Measurements from ENCODE around the gene EGR1.

DNA sequence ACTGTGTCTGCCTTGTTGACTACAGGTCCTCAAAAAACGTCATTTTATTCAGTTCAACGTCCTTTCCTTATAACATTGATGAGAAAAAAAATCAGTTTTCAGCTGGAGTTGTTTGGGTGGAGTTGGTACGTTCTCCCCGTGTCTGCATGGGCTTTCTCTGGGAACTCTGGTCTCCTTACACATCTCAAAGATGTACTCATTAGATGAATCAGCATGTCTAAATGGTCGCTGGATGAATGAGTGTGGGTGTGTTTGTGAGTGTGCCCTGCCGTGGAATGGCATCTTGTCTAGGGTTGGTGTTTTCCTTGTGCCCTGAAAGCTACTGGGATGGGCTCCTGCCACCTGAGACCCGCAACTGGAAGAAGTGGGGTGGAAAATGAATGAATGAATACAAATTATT lies 30.1 kb downstream of the EGR1 start:
- TF ChIP-seq, protein P1, sequence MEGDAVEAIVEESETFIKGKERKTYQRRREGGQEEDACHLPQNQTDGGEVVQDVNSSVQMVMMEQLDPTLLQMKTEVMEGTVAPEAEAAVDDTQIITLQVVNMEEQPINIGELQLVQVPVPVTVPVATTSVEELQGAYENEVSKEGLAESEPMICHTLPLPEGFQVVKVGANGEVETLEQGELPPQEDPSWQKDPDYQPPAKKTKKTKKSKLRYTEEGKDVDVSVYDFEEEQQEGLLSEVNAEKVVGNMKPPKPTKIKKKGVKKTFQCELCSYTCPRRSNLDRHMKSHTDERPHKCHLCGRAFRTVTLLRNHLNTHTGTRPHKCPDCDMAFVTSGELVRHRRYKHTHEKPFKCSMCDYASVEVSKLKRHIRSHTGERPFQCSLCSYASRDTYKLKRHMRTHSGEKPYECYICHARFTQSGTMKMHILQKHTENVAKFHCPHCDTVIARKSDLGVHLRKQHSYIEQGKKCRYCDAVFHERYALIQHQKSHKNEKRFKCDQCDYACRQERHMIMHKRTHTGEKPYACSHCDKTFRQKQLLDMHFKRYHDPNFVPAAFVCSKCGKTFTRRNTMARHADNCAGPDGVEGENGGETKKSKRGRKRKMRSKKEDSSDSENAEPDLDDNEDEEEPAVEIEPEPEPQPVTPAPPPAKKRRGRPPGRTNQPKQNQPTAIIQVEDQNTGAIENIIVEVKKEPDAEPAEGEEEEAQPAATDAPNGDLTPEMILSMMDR (conservative IDR thresholded peaks at IDR 0.05): no peak
- TF ChIP-seq ZFX (IDR thresholded peaks at IDR 0.05): no peak
